Measurements from ENCODE around the gene TRPV6.

The TRPV6 gene

GRCh38 chr7:142874837-142875236, 10.7 kb downstream of the TRPV6 start:
- no peak for DNase-seq (ENCODE audit: low read depth)
- no peak for TF ChIP-seq CTCF (IDR thresholded peaks at IDR 0.05; ENCODE audit: insufficient read depth, low read depth, low read length, missing control alignments)
- H3K4me3 ChIP-seq (ENCODE audit: low read length), result no peak overlapping the region

GRCh38 chr7:142874409-142874808, 11.1 kb downstream of the TRPV6 start:
- no peak for DNase-seq (ENCODE audit: low read depth)
- no peak for TF ChIP-seq CTCF (IDR thresholded peaks at IDR 0.05; ENCODE audit: insufficient read depth, low read depth, low read length, missing control alignments)

GRCh38 chr7:142873871-142874270, 11.7 kb downstream of the TRPV6 start:
- DNase-seq (ENCODE audit: low read depth), result no peak
- TF ChIP-seq CTCF (IDR thresholded peaks at IDR 0.05; ENCODE audit: insufficient read depth, low read depth, low read length, missing control alignments), result no peak
- no peak overlapping the region for H3K4me3 ChIP-seq (ENCODE audit: low read length)

More at GRCh38 chr7:142874409-142874808, 11.1 kb downstream of the TRPV6 start:
- no peak overlapping the region for H3K4me3 ChIP-seq (ENCODE audit: low read length)

GRCh38 chr7:142873281-142873784, 12.2 kb downstream of the TRPV6 start:
- no peak overlapping the region for H3K4me3 ChIP-seq (ENCODE audit: low read length)
- TF ChIP-seq CTCF (IDR thresholded peaks at IDR 0.05; ENCODE audit: insufficient read depth, low read depth, low read length, missing control alignments), result peak; percentile 35
- DNase-seq (ENCODE audit: low read depth), result no peak

- TF ChIP-seq CTCF (IDR thresholded peaks at IDR 0.05; ENCODE audit: insufficient read depth, low read depth, low read length, missing control alignments), result no peak
- DNase-seq (ENCODE audit: low read depth), result no peak
Measured at GRCh38 chr7:142872106-142872675, 13.4 kb downstream of the TRPV6 start.

GRCh38 chr7:142871260-142872105, 14.1 kb downstream of the TRPV6 start:
- DNase-seq (ENCODE audit: low read depth), result no peak
- TF ChIP-seq CTCF (IDR thresholded peaks at IDR 0.05; ENCODE audit: insufficient read depth, low read depth, low read length, missing control alignments), result no peak
- H3K4me3 ChIP-seq (ENCODE audit: low read length), result no peak overlapping the region

More at GRCh38 chr7:142872106-142872675, 13.4 kb downstream of the TRPV6 start:
- H3K4me3 ChIP-seq (ENCODE audit: low read length), result no peak overlapping the region
